Hepatocyte (in vitro differentiated cells): ENCODE data around the gene GRIK1. TPM values are rescaled to one million over a fixed set of nuclear protein-coding genes. Genes with fewer than 3 reads are reported as not detected.

Source experiments
- DNase-seq: peaks from one replicate; pipeline ENCODE4 v3.0.0-alpha.2; 2016; ENCODE audit warnings: low spot score
- H2AFZ ChIP-seq: fragments of 200-600 bp; sonication (generic); 2 replicates; pipeline ENCODE4 v1.6.0; 2016; ENCODE audit warnings: antibody characterized with exemption, mild to moderate bottlenecking
- H3K27ac ChIP-seq: fragments of 200-600 bp; sonication (generic); 2 replicates; pipeline ENCODE4 v1.5.1; 2016; ENCODE audit warnings: mild to moderate bottlenecking
- H3K27me3 ChIP-seq: fragments of 200-600 bp; sonication (generic); 2 replicates; pipeline ENCODE4 v1.6.1; 2016
- H3K36me3 ChIP-seq: fragments of 200-600 bp; sonication (generic); replicated peaks from 2 replicates; pipeline ENCODE4 v1.5.1; 2016; ENCODE audit warnings: low read depth; ENCODE audit not compliant: insufficient read depth
- H3K4me1 ChIP-seq: fragments of 200-600 bp; sonication (generic); 2 replicates; pipeline ENCODE4 v1.5.1; 2016; ENCODE audit warnings: mild to moderate bottlenecking, moderate library complexity; ENCODE audit not compliant: insufficient read depth
- H3K4me2 ChIP-seq: fragments of 200-600 bp; sonication (generic); 2 replicates; pipeline ENCODE4 v1.6.0; 2016
- H3K4me3 ChIP-seq: fragments of 200-600 bp; sonication (generic); 2 replicates; pipeline ENCODE4 v1.5.1; 2016; ENCODE audit warnings: mild to moderate bottlenecking
- H3K79me2 ChIP-seq: fragments of 200-600 bp; sonication (generic); 2 replicates; pipeline ENCODE4 v1.6.0; 2017; ENCODE audit warnings: mild to moderate bottlenecking
- H3K9me2 ChIP-seq: fragments of 200-600 bp; sonication (generic); replicated peaks from 2 replicates; pipeline ENCODE4 v1.6.0; 2017; ENCODE audit warnings: mild to moderate bottlenecking; ENCODE audit not compliant: insufficient read depth
- H3K9me3 ChIP-seq: fragments of 200-600 bp; sonication (generic); 2 replicates; pipeline ENCODE4 v1.5.1; 2016; ENCODE audit warnings: low read depth, mild to moderate bottlenecking
- H4K20me1 ChIP-seq: fragments of 200-600 bp; sonication (generic); 2 replicates; pipeline ENCODE4 v1.6.0; 2016; ENCODE audit warnings: mild to moderate bottlenecking; ENCODE audit not compliant: insufficient read depth, poor library complexity, severe bottlenecking
- EZH2 ChIP-seq: fragments of 200-600 bp; sonication (generic); IDR thresholded peaks from 2 replicates; pipeline ENCODE4 v1.6.1; 2016; ENCODE audit warnings: antibody characterized with exemption, mild to moderate bottlenecking, borderline replicate concordance
- EZH2phosphoT487 ChIP-seq: fragments of 200-600 bp; sonication (generic); IDR thresholded peaks from one replicate; pipeline ENCODE4 v1.6.1; 2018; ENCODE audit warnings: antibody characterized with exemption, mild to moderate bottlenecking, low read depth, moderate library complexity; ENCODE audit not compliant: unreplicated experiment, severe bottlenecking
- WGBS: methylation state at CpG from one replicate; pipeline ENCODE4 v1.1.6; 2016; ENCODE audit warnings: low lambda C conversion rate; ENCODE audit errors: missing lambda C conversion rate; 5-methylcytosine and 5-hydroxymethylcytosine counted together
- polyA plus RNA-seq: library from polyadenylated mRNA; unstranded; fragments of >200 nt; fragmentation: Nextera tagmentation; extraction: Ambion mirVana; gene quantifications from 2 replicates; pipeline ENCODE4 v1.2.1, GENCODE V29; 2016
- total RNA-seq: library from RNA; depleted of rRNA; stranded (reverse); fragments of >200 nt; gene quantifications from 2 replicates; pipeline ENCODE4 v1.2.3, GENCODE V29; 2014
- TF ChIP-seq, protein P1 (sequence below): fragments of 200-600 bp; sonication (generic); IDR thresholded peaks from 2 replicates; pipeline ENCODE4 v1.5.1; 2016; ENCODE audit warnings: antibody characterized with exemption, mild to moderate bottlenecking; ENCODE audit not compliant: poor library complexity

Gene GRIK1
- total and polyA plus RNA-seq, 2 experiments from 2014 or later: 0.77 to 2.3 TPM

GRCh38 chr21:29534448-29534847 lies 405.3 kb downstream of the GRIK1 start:
- no peak for DNase-seq
- 93% methylated on average over 3 of the region's 3 CpGs for WGBS
- no peak overlapping the region for H2AFZ ChIP-seq
- no peaks in the 10 kb centered on the region for H3K27me3 ChIP-seq
- TF ChIP-seq EZH2 (no peak), EZH2phosphoT487 (no peak)
- TF ChIP-seq, protein P1, sequence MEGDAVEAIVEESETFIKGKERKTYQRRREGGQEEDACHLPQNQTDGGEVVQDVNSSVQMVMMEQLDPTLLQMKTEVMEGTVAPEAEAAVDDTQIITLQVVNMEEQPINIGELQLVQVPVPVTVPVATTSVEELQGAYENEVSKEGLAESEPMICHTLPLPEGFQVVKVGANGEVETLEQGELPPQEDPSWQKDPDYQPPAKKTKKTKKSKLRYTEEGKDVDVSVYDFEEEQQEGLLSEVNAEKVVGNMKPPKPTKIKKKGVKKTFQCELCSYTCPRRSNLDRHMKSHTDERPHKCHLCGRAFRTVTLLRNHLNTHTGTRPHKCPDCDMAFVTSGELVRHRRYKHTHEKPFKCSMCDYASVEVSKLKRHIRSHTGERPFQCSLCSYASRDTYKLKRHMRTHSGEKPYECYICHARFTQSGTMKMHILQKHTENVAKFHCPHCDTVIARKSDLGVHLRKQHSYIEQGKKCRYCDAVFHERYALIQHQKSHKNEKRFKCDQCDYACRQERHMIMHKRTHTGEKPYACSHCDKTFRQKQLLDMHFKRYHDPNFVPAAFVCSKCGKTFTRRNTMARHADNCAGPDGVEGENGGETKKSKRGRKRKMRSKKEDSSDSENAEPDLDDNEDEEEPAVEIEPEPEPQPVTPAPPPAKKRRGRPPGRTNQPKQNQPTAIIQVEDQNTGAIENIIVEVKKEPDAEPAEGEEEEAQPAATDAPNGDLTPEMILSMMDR: no peak
- no peaks in the 10 kb centered on the region for H3K36me3 ChIP-seq
- no peaks in the 10 kb centered on the region for H3K4me1 ChIP-seq
- no peak overlapping the region for H3K4me3 ChIP-seq
- H3K27ac ChIP-seq: no peak overlapping the region
- no peaks in the 10 kb centered on the region for H3K79me2 ChIP-seq
- H4K20me1 ChIP-seq: no peaks in the 10 kb centered on the region
- H3K9me2 ChIP-seq: no peaks in the 10 kb centered on the region
- H3K4me2 ChIP-seq: no peak overlapping the region
- H3K9me3 ChIP-seq: no peaks in the 10 kb centered on the region

- no peaks in the 10 kb centered on the region for H3K27me3 ChIP-seq
- H3K27ac ChIP-seq: no peak overlapping the region
Observed at GRCh38 chr21:29529139-29529538, 410.7 kb downstream of the GRIK1 start.

DNA sequence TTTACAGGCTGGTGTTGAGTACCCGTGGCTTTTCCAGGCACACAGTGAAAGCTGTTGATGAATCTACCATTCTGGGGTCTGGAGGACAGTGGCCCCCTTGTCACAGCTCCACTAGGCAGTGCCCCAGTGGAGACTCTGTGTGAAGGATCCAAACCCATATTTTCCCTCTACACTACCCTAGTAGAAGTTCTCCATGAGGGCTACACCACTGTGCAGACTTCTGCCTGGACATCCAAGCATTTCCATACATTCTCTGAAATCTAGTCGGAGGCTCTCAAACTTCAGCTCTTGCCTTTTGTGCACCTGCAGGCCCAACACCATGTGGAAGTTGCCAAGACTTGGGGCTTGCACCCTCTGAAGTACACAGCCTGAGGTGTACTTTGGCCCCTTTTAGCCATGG lies 413.3 kb downstream of the GRIK1 start:
- Histone ChIP-seq H4K20me1 (no peaks in the 10 kb centered on the region), H3K4me1 (no peaks in the 10 kb centered on the region), H3K79me2 (no peaks in the 10 kb centered on the region), H3K36me3 (no peaks in the 10 kb centered on the region), H3K4me3 (no peak overlapping the region), H3K4me2 (no peak overlapping the region), H3K27me3 (no peaks in the 10 kb centered on the region), H3K27ac (no peak overlapping the region), H2AFZ (no peak overlapping the region), H3K9me2 (no peaks in the 10 kb centered on the region), H3K9me3 (no peaks in the 10 kb centered on the region)
- 96% methylated on average over 2 of the region's 2 CpGs for WGBS
- no peak for DNase-seq
- TF ChIP-seq EZH2phosphoT487: no peak
- TF ChIP-seq, protein P1: no peak
- no peak for TF ChIP-seq EZH2

More at GRCh38 chr21:29529139-29529538, 410.7 kb downstream of the GRIK1 start:
- TF ChIP-seq, protein P1: no peak
- no peak for TF ChIP-seq EZH2phosphoT487
- TF ChIP-seq EZH2: no peak
- Histone ChIP-seq H2AFZ (no peak overlapping the region), H4K20me1 (no peaks in the 10 kb centered on the region), H3K36me3 (no peaks in the 10 kb centered on the region), H3K79me2 (no peaks in the 10 kb centered on the region), H3K4me3 (no peak overlapping the region), H3K4me2 (no peak overlapping the region), H3K9me2 (no peaks in the 10 kb centered on the region), H3K9me3 (no peaks in the 10 kb centered on the region), H3K4me1 (no peaks in the 10 kb centered on the region)
- 92% methylated on average over 4 of the region's 4 CpGs for WGBS
- no peak for DNase-seq

- Histone ChIP-seq H3K4me3 (no peak overlapping the region), H3K4me1 (no peaks in the 10 kb centered on the region), H3K79me2 (no peaks in the 10 kb centered on the region), H3K27me3 (no peaks in the 10 kb centered on the region), H3K36me3 (no peaks in the 10 kb centered on the region), H3K9me2 (no peaks in the 10 kb centered on the region), H3K9me3 (no peaks in the 10 kb centered on the region), H4K20me1 (no peaks in the 10 kb centered on the region), H3K27ac (no peak overlapping the region), H2AFZ (no peak overlapping the region), H3K4me2 (no peak overlapping the region)
- DNase-seq: no peak
- TF ChIP-seq, protein P1: no peak
- TF ChIP-seq EZH2phosphoT487 (no peak), EZH2 (no peak)
- WGBS: 91% methylated on average over 1 of the region's 1 CpG
Observed at GRCh38 chr21:29524055-29524454, 415.7 kb downstream of the GRIK1 start.
